MCF 10A (cell line): ENCODE data around the gene ANGPTL7. TPM values are rescaled to one million over a fixed set of nuclear protein-coding genes. Genes with fewer than 3 reads are reported as not detected.

ENCODE experiments used
- BruUV-seq: library from RNA; stranded (reverse); fragments of 400-500 nt; replicated peaks from 2 replicates; lab custom pipeline; 2021; lab: Mats Ljungman, UMichigan
- CTCF ChIA-PET: fragments of 300-600 bp; sonication (Branson Sonifier 250); formaldehyde crosslinking; extraction: SDS; loops from one replicate; lab custom pipeline; 2021; ENCODE audit warnings: antibody characterized with exemption, inconsistent platforms; lab: Yijun Ruan, JAX
- POLR2A ChIA-PET: fragments of 300-600, 350-650 bp; sonication (Branson Sonifier 250); formaldehyde crosslinking; extraction: SDS; loops from one replicate; lab custom pipeline; 2020; ENCODE audit warnings: antibody characterized with exemption, inconsistent platforms; lab: Yijun Ruan, JAX
- DNase-seq: peaks from one replicate; pipeline ENCODE4 v3.0.0-alpha.2; 2018; ENCODE audit not compliant: unreplicated experiment
- H3K27ac Mint-ChIP-seq: one replicate; pipeline ENCODE4 v1.8.0; 2022; ENCODE audit warnings: mild to moderate bottlenecking, low read depth, mixed read lengths; ENCODE audit not compliant: unreplicated experiment
- H3K27me3 Mint-ChIP-seq: one replicate; pipeline ENCODE4 v1.8.0; 2022; ENCODE audit warnings: mixed read lengths; ENCODE audit not compliant: insufficient read depth, unreplicated experiment
- H3K36me3 Mint-ChIP-seq: one replicate; pipeline ENCODE4 v1.8.0; 2022; ENCODE audit warnings: mild to moderate bottlenecking, moderate library complexity, mixed read lengths; ENCODE audit not compliant: insufficient read depth, unreplicated experiment
- H3K4me1 Mint-ChIP-seq: one replicate; pipeline ENCODE4 v1.8.0; 2022; ENCODE audit warnings: mixed read lengths; ENCODE audit not compliant: insufficient read depth, unreplicated experiment
- H3K4me3 Mint-ChIP-seq: one replicate; pipeline ENCODE4 v1.8.0; 2022; ENCODE audit warnings: mild to moderate bottlenecking, moderate library complexity, mixed read lengths; ENCODE audit not compliant: unreplicated experiment
- H3K9me3 Mint-ChIP-seq: one replicate; pipeline ENCODE4 v1.8.0; 2022; ENCODE audit warnings: mixed read lengths; ENCODE audit not compliant: unreplicated experiment
- CTCF ChIP-seq: fragments of 200-600 bp; IDR thresholded peaks from one replicate; pipeline ENCODE4 v1.8.0; 2022; ENCODE audit warnings: antibody characterized with exemption, mild to moderate bottlenecking; ENCODE audit not compliant: unreplicated experiment
- intact Hi-C: fragments of 100-400 bp; cut with micrococcal nuclease; formaldehyde crosslinking; loops from 2 replicates; pipeline ENCODE4 v1.14.1; 2022
- total RNA-seq: library from RNA; stranded (reverse); gene quantifications from 2 replicates; pipeline ENCODE4 v1.2.3, GENCODE V29; 2022

The ANGPTL7 gene
- total RNA-seq, 1 experiment from 2014 or later, result not detected

GRCh38 chr1:11143907-11144306 lies 45.2 kb upstream of the ANGPTL7 start:
- Mint-ChIP-seq H3K36me3 (peaks cover 61% of the 10 kb centered on the region), H3K4me3 (no peak overlapping the region), H3K4me1 (peaks cover 4% of the 10 kb centered on the region), H3K27ac (peak overlapping the region; percentile 3), H3K27me3 (no peaks in the 10 kb centered on the region), H3K9me3 (no peaks in the 10 kb centered on the region)
- DNase-seq, result no peak
- POLR2A ChIA-PET, result interaction anchor here (1.0 kb wide), 1 partner anchor 56 kb away, joined by 3 read pairs; no protein-coding TSS in a partner anchor
- no peak for TF ChIP-seq CTCF
- CTCF ChIA-PET, result no interaction called here
- no TSS peak for BruUV-seq
- intact Hi-C loops, result no loop called here

- Mint-ChIP-seq H3K36me3 (peaks cover 61% of the 10 kb centered on the region), H3K4me3 (no peak overlapping the region), H3K4me1 (no peaks in the 10 kb centered on the region), H3K9me3 (no peaks in the 10 kb centered on the region), H3K27ac (no peak overlapping the region), H3K27me3 (no peaks in the 10 kb centered on the region)
- POLR2A ChIA-PET, result interaction anchor here (0.6 to 1.0 kb wide), 2 partner anchors 57 to 1069 kb away, joined by 3 read pairs; no protein-coding TSS in a partner anchor
- CTCF ChIA-PET, result interaction anchor here (0.7 to 1.0 kb wide), 2 partner anchors 108 to 1102 kb away, joined by 3 to 4 read pairs; no protein-coding TSS in a partner anchor
- intact Hi-C loops, result no loop called here
- no TSS peak for BruUV-seq
- TF ChIP-seq CTCF, result no peak
- DNase-seq, result no peak
Observed at GRCh38 chr1:11144570-11145256, 44.4 kb upstream of the ANGPTL7 start.

- no peaks in the 10 kb centered on the region for H3K4me1 Mint-ChIP-seq
- ChIA-PET CTCF (interaction anchor here (0.6 to 1.3 kb wide), 2 partner anchors 11 to 108 kb away, joined by 4 to 5 read pairs; no protein-coding TSS in a partner anchor), POLR2A (interaction anchor here (0.6 kb wide), 1 partner anchor 589 kb away, joined by 3 read pairs; no protein-coding TSS in a partner anchor)
- DNase-seq, result no peak
- H3K27ac Mint-ChIP-seq, result no peak overlapping the region
- H3K9me3 Mint-ChIP-seq, result no peaks in the 10 kb centered on the region
- no TSS peak for BruUV-seq
- intact Hi-C loops, result no loop called here
- no peaks in the 10 kb centered on the region for H3K27me3 Mint-ChIP-seq
- H3K36me3 Mint-ChIP-seq, result peaks cover 71% of the 10 kb centered on the region
- no peak for TF ChIP-seq CTCF
- no peak overlapping the region for H3K4me3 Mint-ChIP-seq
Observed at GRCh38 chr1:11145741-11146140, 43.4 kb upstream of the ANGPTL7 start.

GRCh38 chr1:11147197-11147770 lies 41.9 kb upstream of the ANGPTL7 start:
- CTCF ChIA-PET, result interaction anchor here (0.5 to 1.3 kb wide), 3 partner anchors 11 to 1835 kb away, joined by 3 to 4 read pairs (median 4); no protein-coding TSS in a partner anchor
- Mint-ChIP-seq H3K27me3 (no peaks in the 10 kb centered on the region), H3K27ac (no peak overlapping the region), H3K4me3 (no peak overlapping the region), H3K36me3 (peaks cover 70% of the 10 kb centered on the region), H3K4me1 (no peaks in the 10 kb centered on the region), H3K9me3 (no peaks in the 10 kb centered on the region)
- peak; percentile 21 for DNase-seq
- BruUV-seq, result no TSS peak
- no peak for TF ChIP-seq CTCF
- POLR2A ChIA-PET, result interaction anchor here (1.2 kb wide), 1 partner anchor 48 kb away, joined by 5 read pairs; the partner anchor contains the start of gene EXOSC10
- intact Hi-C loops, result no loop called here
